Fibroblast of mammary gland (primary cell): Measurements from ENCODE around the gene WFS1.

Experiments
- DNase-seq: peaks from one replicate; pipeline ENCODE4 v3.0.0-alpha.2; 2010; ENCODE audit warnings: low read depth
- H3K4me3 ChIP-seq: 2 replicates; pipeline ENCODE4 v1.5.1; 2011; ENCODE audit warnings: low read depth, mild to moderate bottlenecking, low read length, moderate library complexity; ENCODE audit not compliant: control insufficient read depth
- TF ChIP-seq, protein P1 (sequence below): conservative IDR thresholded peaks from 2 replicates; pipeline ENCODE4 v1.5.1; 2011; ENCODE audit warnings: low read depth, low read length, inconsistent platforms; ENCODE audit not compliant: control insufficient read depth, insufficient read depth

WFS1 gene

DNA sequence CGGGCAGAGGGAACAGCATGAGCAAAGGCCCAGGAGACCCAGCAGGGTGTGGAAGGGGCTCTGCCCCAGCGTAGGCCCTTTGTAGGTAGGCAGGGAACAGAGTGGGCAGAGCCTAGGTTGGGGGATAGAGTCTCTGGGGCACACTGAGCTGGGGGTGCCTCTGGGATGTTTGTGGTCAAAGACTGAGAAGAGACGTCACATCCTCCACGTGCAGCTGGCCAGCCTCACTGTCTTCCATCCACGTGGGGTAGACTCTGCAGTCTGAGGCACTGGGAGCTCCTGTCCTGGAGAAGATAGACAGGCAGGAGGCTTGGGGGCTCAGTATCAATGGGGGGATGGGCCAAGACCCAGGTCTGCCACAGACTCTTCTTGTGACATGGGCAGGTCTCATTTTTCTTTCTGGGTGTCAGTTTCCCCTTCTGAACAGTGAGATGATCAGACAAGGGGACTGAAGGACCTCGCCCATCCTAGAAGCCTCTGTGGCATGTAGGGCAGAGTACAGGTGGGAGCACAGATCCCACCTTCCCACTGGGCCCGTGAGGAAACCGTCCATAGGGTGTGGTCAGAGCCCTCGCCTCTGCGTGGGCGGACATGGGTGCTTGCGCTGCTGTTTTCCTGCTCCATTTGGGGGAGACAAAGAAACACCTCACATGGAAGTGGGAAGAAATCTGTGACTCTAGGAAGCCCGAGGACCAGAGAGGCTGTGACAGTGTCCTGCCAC lies 22.9 kb downstream of the WFS1 start:
- H3K4me3 ChIP-seq, result no peak overlapping the region
- TF ChIP-seq, protein P1, sequence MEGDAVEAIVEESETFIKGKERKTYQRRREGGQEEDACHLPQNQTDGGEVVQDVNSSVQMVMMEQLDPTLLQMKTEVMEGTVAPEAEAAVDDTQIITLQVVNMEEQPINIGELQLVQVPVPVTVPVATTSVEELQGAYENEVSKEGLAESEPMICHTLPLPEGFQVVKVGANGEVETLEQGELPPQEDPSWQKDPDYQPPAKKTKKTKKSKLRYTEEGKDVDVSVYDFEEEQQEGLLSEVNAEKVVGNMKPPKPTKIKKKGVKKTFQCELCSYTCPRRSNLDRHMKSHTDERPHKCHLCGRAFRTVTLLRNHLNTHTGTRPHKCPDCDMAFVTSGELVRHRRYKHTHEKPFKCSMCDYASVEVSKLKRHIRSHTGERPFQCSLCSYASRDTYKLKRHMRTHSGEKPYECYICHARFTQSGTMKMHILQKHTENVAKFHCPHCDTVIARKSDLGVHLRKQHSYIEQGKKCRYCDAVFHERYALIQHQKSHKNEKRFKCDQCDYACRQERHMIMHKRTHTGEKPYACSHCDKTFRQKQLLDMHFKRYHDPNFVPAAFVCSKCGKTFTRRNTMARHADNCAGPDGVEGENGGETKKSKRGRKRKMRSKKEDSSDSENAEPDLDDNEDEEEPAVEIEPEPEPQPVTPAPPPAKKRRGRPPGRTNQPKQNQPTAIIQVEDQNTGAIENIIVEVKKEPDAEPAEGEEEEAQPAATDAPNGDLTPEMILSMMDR, result no peak
- DNase-seq, result no peak

DNA sequence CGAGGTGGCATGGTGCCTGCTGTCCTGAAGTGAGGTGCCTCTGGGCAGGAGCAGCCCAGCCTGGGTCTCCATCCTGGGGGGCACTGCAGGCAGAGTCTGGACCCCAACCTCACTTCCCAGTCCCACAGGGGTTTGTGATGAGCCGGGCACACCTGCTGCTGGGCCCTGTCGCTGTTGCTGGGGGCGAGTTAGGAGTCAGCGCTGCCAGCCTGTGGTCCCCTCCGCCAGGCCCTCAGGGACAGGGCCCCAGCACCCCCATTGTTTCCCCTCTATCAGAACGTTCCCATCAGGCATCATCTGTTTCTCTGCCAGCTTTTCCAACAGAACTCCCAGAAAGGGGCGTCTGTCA lies 23.4 kb downstream of the WFS1 start:
- TF ChIP-seq, protein P1, result no peak
- no peak overlapping the region for H3K4me3 ChIP-seq
- DNase-seq, result no peak

DNA sequence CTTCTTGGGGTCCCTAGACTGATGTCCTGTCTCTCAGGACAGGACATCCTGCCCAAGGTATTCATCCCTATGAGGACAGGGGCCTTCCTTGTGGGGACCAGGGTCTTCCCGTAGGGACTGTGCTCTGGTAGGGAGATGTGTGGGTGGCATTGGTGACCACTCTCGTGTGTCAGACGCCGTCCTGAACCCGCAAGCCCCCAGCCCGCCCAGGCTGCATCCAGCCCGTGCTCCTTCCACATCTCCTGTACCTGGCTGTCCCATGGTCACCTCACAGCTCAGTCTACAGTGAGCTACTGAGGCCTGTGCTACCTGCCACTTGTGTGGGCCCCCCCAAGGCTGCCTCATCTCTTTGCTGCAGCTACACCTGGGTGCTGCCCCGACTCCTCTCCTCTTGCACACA lies 24.0 kb downstream of the WFS1 start:
- no peak for DNase-seq
- TF ChIP-seq, protein P1, result no peak
- no peak overlapping the region for H3K4me3 ChIP-seq

DNA sequence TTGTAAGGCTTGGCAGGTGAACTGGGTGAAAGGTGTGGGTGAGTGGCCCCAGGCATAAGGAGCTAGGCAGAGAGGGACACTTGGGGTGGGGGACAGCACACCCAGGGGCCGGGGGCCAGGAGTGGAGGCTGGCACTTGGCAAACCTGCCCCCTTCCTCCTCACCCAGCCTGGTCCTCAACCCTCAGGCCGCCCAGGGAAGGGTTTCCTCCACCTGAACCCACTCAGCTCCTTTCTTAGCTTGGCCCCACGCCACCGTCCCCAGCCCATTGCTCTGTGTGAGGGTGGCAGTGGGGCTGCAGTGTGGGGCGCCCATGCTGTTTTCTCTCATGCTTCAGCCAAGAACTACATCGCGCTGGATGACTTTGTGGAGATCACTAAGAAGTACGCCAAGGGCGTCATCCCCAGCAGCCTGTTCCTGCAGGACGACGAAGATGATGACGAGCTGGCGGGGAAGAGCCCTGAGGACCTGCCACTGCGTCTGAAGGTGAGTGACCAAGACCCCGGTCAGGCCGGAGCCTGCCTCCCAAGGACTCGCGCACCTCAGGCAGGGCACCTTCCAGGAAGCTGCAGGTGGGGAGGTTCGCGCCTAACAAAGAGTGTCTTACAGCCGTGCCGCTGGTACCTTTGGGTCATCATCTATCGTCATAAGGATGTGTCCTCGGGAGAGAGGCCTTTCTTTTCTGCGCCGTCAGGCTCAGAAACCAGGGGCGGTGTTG lies 25.2 kb downstream of the WFS1 start:
- TF ChIP-seq, protein P1, result no peak
- H3K4me3 ChIP-seq, result no peak overlapping the region
- DNase-seq, result no peak

DNA sequence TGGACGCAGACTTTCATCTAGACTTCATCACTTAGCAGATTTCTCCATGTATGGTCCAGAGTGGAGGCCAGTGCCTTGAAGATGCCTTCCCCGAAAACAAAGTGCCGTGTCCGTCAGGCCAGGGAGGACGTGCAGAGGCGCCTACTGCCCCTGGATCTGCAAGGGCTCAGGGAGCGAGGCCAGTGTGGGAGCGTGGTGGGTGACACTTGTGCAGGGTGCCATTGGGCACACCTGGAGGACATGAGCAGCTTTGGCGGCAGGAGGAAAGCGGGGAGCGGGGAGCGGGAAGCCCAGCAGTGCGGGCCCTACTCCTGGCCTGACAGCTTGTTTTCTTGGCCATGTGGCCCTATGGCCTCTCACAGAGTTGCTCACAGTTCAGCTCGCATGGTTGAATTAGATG lies 25.8 kb downstream of the WFS1 start:
- TF ChIP-seq, protein P1, result no peak
- DNase-seq, result no peak
- H3K4me3 ChIP-seq, result no peak overlapping the region

DNA sequence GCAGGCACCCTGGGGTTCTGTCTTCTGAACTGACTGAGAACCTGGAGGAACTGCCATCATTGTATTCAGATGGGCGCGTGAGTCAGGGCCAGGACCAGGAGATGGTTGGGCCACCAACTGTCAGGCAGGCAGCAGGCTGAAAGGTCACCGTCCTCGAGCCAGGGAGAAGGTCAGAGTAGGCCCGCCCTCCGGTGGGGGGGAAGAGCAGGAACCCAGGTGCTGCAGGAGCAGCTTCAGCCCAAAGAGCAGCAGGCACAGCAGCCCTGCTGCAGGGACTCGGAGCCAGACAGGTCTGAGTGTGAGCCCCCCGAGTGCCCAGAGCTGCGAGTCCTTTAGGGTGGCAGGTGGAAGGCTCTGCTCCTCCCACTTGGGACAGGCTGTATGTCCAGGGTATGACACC lies 26.4 kb downstream of the WFS1 start:
- DNase-seq, result no peak
- no peak overlapping the region for H3K4me3 ChIP-seq
- TF ChIP-seq, protein P1, result no peak
